ENCODE measurements around the gene SAMD4B. TPM values are rescaled to one million over a fixed set of nuclear protein-coding genes. Genes with fewer than 3 reads are reported as not detected.

Gene SAMD4B
- total and polyA plus RNA-seq, 9 of the 15 experiments (the other 6 are each of a cell fraction or from before 2014, with no cell fraction given) = 3.4 to 90.5 (median 38.0) TPM

DNA sequence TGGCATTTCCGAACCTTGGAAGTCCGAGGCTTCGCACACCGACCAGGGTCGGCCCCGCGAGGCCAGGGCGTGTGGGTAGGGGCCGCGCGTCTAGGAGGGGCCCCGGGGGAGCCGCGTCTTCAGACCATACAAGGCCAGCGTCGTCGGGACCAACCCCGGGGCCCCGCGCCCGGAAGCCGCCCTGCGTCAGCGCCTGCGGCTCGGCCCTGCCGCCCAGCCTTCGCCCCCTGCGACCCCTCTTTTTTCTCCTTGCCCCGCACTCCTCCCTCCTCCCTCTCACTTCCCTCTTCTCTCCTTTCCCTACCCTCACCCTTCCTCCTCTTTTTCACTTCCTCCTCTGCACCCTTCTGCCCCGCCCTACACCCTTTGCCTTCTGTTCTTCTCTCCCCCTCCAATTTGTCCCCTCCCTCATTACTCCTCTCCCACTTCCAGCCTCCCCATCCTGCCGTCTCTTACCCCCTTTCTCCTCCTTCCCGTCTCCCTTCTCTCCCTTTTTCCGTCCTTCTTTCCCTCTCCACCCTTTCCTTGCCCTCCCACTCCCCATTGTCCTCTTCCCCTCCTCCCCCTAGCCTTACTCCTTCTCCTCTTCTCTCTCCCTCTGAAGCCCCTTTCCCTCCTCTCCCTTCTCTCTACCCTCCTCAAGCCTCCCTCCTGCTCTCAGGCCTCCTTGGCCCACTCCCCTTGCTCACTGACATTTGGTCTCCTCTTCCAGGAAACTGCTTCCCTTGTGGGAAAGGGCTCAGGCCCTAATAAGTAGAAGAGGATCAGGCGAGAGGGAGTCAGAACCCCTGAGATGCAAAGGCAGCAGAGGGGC, 68.0 kb downstream of the SAMD4B start (continued):
- no peak for TF ChIP-seq ZNF76 (CRISPR knock-in tag; IDR thresholded peaks at IDR 0.05; ENCODE audit: borderline replicate concordance)
- no peak for TF ChIP-seq DIDO1 (tag; IDR thresholded peaks at IDR 0.05; ENCODE audit: low read depth)
- no peak for TF ChIP-seq CHD1 (IDR thresholded peaks at IDR 0.05; ENCODE audit: low read length)
- TF ChIP-seq SMARCA4 (IDR thresholded peaks at IDR 0.05) = peak; percentile 82
- TF ChIP-seq CEBPG (CRISPR knock-in tag; IDR thresholded peaks at IDR 0.05) = no peak
- no peak for TF ChIP-seq CEBPG (tag; conservative IDR thresholded peaks at IDR 0.05 in 1 of 2, IDR thresholded peaks at IDR 0.05 in 1 of 2)
- no peak for TF ChIP-seq SREBF1 (IDR thresholded peaks at IDR 0.05; ENCODE audit: borderline replicate concordance, low read depth, low read length)
- TF ChIP-seq, protein P1, sequence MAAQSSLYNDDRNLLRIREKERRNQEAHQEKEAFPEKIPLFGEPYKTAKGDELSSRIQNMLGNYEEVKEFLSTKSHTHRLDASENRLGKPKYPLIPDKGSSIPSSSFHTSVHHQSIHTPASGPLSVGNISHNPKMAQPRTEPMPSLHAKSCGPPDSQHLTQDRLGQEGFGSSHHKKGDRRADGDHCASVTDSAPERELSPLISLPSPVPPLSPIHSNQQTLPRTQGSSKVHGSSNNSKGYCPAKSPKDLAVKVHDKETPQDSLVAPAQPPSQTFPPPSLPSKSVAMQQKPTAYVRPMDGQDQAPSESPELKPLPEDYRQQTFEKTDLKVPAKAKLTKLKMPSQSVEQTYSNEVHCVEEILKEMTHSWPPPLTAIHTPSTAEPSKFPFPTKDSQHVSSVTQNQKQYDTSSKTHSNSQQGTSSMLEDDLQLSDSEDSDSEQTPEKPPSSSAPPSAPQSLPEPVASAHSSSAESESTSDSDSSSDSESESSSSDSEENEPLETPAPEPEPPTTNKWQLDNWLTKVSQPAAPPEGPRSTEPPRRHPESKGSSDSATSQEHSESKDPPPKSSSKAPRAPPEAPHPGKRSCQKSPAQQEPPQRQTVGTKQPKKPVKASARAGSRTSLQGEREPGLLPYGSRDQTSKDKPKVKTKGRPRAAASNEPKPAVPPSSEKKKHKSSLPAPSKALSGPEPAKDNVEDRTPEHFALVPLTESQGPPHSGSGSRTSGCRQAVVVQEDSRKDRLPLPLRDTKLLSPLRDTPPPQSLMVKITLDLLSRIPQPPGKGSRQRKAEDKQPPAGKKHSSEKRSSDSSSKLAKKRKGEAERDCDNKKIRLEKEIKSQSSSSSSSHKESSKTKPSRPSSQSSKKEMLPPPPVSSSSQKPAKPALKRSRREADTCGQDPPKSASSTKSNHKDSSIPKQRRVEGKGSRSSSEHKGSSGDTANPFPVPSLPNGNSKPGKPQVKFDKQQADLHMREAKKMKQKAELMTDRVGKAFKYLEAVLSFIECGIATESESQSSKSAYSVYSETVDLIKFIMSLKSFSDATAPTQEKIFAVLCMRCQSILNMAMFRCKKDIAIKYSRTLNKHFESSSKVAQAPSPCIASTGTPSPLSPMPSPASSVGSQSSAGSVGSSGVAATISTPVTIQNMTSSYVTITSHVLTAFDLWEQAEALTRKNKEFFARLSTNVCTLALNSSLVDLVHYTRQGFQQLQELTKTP (IDR thresholded peaks at IDR 0.05; ENCODE audit: low read depth in 1 of 2, partially characterized antibody in 2 of 2) = peak; percentile 71 to 88
- no peak for TF ChIP-seq MYC (IDR thresholded peaks at IDR 0.05; ENCODE audit: low read depth, low read length)
- no peak for TF ChIP-seq MYC (CRISPR knock-in tag; IDR thresholded peaks at IDR 0.05; ENCODE audit: borderline replicate concordance, low read depth)
- TF ChIP-seq PHF21A (IDR thresholded peaks at IDR 0.05; ENCODE audit: borderline replicate concordance, low read depth) = peak; percentile 46; the same call in 1 of the 2 replicates
- 0 out of 4 replicates have a peak, but pooled peaks of 1 of the 2 experiments have one; percentile 17 for TF ChIP-seq FOXA3 (CRISPR knock-in tag; conservative IDR thresholded peaks at IDR 0.05 in 1 of 2, IDR thresholded peaks at IDR 0.05 in 1 of 2)
- TF ChIP-seq PTTG1 (tag; IDR thresholded peaks at IDR 0.05; ENCODE audit: low read depth) = no peak
- no peak for TF ChIP-seq GTF2E2 (tag; IDR thresholded peaks at IDR 0.05)
- TF ChIP-seq, protein P2, sequence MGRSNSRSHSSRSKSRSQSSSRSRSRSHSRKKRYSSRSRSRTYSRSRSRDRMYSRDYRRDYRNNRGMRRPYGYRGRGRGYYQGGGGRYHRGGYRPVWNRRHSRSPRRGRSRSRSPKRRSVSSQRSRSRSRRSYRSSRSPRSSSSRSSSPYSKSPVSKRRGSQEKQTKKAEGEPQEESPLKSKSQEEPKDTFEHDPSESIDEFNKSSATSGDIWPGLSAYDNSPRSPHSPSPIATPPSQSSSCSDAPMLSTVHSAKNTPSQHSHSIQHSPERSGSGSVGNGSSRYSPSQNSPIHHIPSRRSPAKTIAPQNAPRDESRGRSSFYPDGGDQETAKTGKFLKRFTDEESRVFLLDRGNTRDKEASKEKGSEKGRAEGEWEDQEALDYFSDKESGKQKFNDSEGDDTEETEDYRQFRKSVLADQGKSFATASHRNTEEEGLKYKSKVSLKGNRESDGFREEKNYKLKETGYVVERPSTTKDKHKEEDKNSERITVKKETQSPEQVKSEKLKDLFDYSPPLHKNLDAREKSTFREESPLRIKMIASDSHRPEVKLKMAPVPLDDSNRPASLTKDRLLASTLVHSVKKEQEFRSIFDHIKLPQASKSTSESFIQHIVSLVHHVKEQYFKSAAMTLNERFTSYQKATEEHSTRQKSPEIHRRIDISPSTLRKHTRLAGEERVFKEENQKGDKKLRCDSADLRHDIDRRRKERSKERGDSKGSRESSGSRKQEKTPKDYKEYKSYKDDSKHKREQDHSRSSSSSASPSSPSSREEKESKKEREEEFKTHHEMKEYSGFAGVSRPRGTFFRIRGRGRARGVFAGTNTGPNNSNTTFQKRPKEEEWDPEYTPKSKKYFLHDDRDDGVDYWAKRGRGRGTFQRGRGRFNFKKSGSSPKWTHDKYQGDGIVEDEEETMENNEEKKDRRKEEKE (IDR thresholded peaks at IDR 0.05; ENCODE audit: borderline replicate concordance in 1 of 2, control insufficient read depth in 1 of 2, low read depth in 2 of 2, low read length in 1 of 2) = peak; percentile 71 to 85; a peak in 2 of 4 replicates
- TF ChIP-seq XRCC5 (IDR thresholded peaks at IDR 0.05; ENCODE audit: low read depth, low read length) = peak; percentile 52; the same call in 1 of the 2 replicates
- no peak for TF ChIP-seq SREBF2 (CRISPR knock-in tag; IDR thresholded peaks at IDR 0.05)
- TF ChIP-seq CBFB (CRISPR knock-in tag; IDR thresholded peaks at IDR 0.05) = no peak
- TF ChIP-seq, protein P3, sequence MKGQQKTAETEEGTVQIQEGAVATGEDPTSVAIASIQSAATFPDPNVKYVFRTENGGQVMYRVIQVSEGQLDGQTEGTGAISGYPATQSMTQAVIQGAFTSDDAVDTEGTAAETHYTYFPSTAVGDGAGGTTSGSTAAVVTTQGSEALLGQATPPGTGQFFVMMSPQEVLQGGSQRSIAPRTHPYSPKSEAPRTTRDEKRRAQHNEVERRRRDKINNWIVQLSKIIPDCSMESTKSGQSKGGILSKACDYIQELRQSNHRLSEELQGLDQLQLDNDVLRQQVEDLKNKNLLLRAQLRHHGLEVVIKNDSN (CRISPR knock-in tag; IDR thresholded peaks at IDR 0.05) = no peak

Data from K562 (cell line).